DND-41 (cell line): Measurements from ENCODE around the gene TRPC4.

Source experiments
- ATAC-seq: fragments of 200-7000 bp; cut with Tn5 transposase; 3 replicates; pipeline ENCODE4 v1.9.1; 2021; ENCODE audit warnings: low read depth; ENCODE audit not compliant: insufficient read depth
- DNase-seq: peaks from one replicate; pipeline ENCODE4 v3.0.0-alpha.2; 2020
- H2AFZ ChIP-seq: 2 replicates; pipeline ENCODE4 v1.6.0; 2012; ENCODE audit warnings: low read depth, low read length
- H3K27ac ChIP-seq: 2 replicates; pipeline ENCODE4 v1.5.1; 2012; ENCODE audit warnings: low read length, inconsistent platforms
- H3K27me3 ChIP-seq: fragments of 200-600 bp; sonication (generic); 2 replicates; pipeline ENCODE4 v1.6.0; 2012; ENCODE audit warnings: low read length, mild to moderate bottlenecking, inconsistent platforms; ENCODE audit not compliant: insufficient read depth, poor library complexity
- H3K36me3 ChIP-seq: 2 replicates; pipeline ENCODE4 v1.5.1; 2012; ENCODE audit warnings: low read length, inconsistent platforms; ENCODE audit not compliant: insufficient read depth
- H3K4me1 ChIP-seq: 2 replicates; pipeline ENCODE4 v1.5.1; 2012; ENCODE audit warnings: mild to moderate bottlenecking, low read length; ENCODE audit not compliant: insufficient read depth
- H3K4me2 ChIP-seq: 2 replicates; pipeline ENCODE4 v1.6.0; 2012; ENCODE audit warnings: mild to moderate bottlenecking, moderate library complexity, low read length, inconsistent platforms; ENCODE audit not compliant: insufficient read depth
- H3K4me3 ChIP-seq, 2 experiments: fragments of 200-600 bp in 1 of 2; shearing (Covaris generic) in 1 of 2; 2 replicates each; pipeline ENCODE4 v1.5.1; 2012 to 2016; ENCODE audit warnings: inconsistent platforms in 2 of 2, low read length in 2 of 2, mild to moderate bottlenecking in 2 of 2, low read depth in 1 of 2, moderate library complexity in 1 of 2
- H3K79me2 ChIP-seq: 2 replicates; pipeline ENCODE4 v1.6.0; 2012; ENCODE audit warnings: low read length, inconsistent platforms; ENCODE audit not compliant: insufficient read depth
- H3K9ac ChIP-seq: 2 replicates; pipeline ENCODE4 v1.6.0; 2012; ENCODE audit warnings: low read depth, mild to moderate bottlenecking, inconsistent platforms, low read length, moderate library complexity
- H3K9me3 ChIP-seq: 2 replicates; pipeline ENCODE4 v1.5.1; 2012; ENCODE audit warnings: low read length, moderate library complexity, mild to moderate bottlenecking, inconsistent platforms; ENCODE audit not compliant: insufficient read depth, severe bottlenecking
- H4K20me1 ChIP-seq: 2 replicates; pipeline ENCODE4 v1.6.0; 2012; ENCODE audit warnings: low read length; ENCODE audit not compliant: insufficient read depth
- EZH2 ChIP-seq: IDR thresholded peaks from 3 replicates; pipeline ENCODE4 v1.6.1; 2012; ENCODE audit warnings: borderline replicate concordance, low read depth, mild to moderate bottlenecking, moderate library complexity, low read length, inconsistent platforms; ENCODE audit not compliant: severe bottlenecking
- TF ChIP-seq, protein P1 (sequence below): IDR thresholded peaks from 2 replicates; pipeline ENCODE4 v1.5.1; 2012; ENCODE audit warnings: borderline replicate concordance, low read length, moderate library complexity, mild to moderate bottlenecking; ENCODE audit not compliant: poor library complexity, severe bottlenecking; ENCODE audit errors: extremely low read depth

TRPC4 gene

GRCh38 chr13:37868691-37869505 is 674 bp downstream of the TRPC4 start:
- DNase-seq (no peak), ATAC-seq (no peak)
- Histone ChIP-seq H3K36me3 (no peaks in the 10 kb centered on the region), H3K9me3 (no peaks in the 10 kb centered on the region), H3K9ac (no peak overlapping the region), H4K20me1 (no peaks in the 10 kb centered on the region), H3K4me1 (no peaks in the 10 kb centered on the region), H3K27me3 (no peaks in the 10 kb centered on the region), H3K4me3 (no peak overlapping the region), H3K27ac (no peak overlapping the region), H3K4me2 (no peak overlapping the region), H2AFZ (no peak overlapping the region), H3K79me2 (no peaks in the 10 kb centered on the region)
- TF ChIP-seq, protein P1, sequence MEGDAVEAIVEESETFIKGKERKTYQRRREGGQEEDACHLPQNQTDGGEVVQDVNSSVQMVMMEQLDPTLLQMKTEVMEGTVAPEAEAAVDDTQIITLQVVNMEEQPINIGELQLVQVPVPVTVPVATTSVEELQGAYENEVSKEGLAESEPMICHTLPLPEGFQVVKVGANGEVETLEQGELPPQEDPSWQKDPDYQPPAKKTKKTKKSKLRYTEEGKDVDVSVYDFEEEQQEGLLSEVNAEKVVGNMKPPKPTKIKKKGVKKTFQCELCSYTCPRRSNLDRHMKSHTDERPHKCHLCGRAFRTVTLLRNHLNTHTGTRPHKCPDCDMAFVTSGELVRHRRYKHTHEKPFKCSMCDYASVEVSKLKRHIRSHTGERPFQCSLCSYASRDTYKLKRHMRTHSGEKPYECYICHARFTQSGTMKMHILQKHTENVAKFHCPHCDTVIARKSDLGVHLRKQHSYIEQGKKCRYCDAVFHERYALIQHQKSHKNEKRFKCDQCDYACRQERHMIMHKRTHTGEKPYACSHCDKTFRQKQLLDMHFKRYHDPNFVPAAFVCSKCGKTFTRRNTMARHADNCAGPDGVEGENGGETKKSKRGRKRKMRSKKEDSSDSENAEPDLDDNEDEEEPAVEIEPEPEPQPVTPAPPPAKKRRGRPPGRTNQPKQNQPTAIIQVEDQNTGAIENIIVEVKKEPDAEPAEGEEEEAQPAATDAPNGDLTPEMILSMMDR: no peak
- no peak for TF ChIP-seq EZH2

- no peak overlapping the region for H3K27ac ChIP-seq
- no peaks in the 10 kb centered on the region for H3K27me3 ChIP-seq
- no peak overlapping the region for H3K9ac ChIP-seq
- H3K4me3 ChIP-seq: no peak overlapping the region
- DNase-seq (no peak), ATAC-seq (no peak)
- no peak overlapping the region for H3K4me2 ChIP-seq
- no peaks in the 10 kb centered on the region for H3K9me3 ChIP-seq
- H3K4me1 ChIP-seq: no peaks in the 10 kb centered on the region
- H2AFZ ChIP-seq: no peak overlapping the region
- no peaks in the 10 kb centered on the region for H3K79me2 ChIP-seq
- no peaks in the 10 kb centered on the region for H4K20me1 ChIP-seq
- TF ChIP-seq EZH2: no peak
- TF ChIP-seq, protein P1: no peak
- H3K36me3 ChIP-seq: no peaks in the 10 kb centered on the region
Observed at GRCh38 chr13:37863708-37864107, 5.9 kb downstream of the TRPC4 start.

DNA sequence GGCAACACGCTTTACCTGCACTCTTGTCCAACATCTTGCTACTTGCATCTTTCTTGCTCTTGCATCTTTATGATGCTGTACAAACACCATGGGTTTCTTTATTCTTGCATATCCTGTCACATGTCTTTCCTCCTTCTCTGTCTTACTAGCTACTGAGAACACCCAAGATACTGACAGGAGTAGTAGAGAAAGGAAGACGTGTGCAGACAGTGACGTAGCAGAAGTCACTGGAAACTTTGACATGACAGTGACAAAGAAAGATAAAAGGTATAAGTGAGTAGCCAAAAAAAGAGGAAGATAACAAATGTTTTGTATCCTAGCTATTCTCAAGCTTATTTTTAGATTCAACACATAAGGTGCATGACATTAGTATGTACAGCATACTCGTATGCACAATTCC is 34.2 kb downstream of the TRPC4 start:
- Histone ChIP-seq H3K36me3 (no peaks in the 10 kb centered on the region), H3K79me2 (no peaks in the 10 kb centered on the region), H3K9me3 (no peaks in the 10 kb centered on the region), H2AFZ (no peak overlapping the region), H4K20me1 (no peaks in the 10 kb centered on the region), H3K9ac (no peak overlapping the region), H3K4me1 (no peaks in the 10 kb centered on the region), H3K4me2 (no peak overlapping the region), H3K27me3 (no peaks in the 10 kb centered on the region), H3K27ac (no peak overlapping the region), H3K4me3 (no peak overlapping the region)
- TF ChIP-seq EZH2: no peak
- TF ChIP-seq, protein P1: no peak
- DNase-seq: no peak
- ATAC-seq: no peak
